HEK293 (cell line): Measurements from ENCODE around the gene FHL2.

Experiments
- GFI1B ChIP-seq: fragments of 450-650 bp; formaldehyde crosslinking; IDR thresholded peaks from 2 replicates; pipeline ENCODE4 v1.5.1; 2016; ENCODE audit warnings: missing biosample characterization, missing genetic modification characterization
- ZNF121 ChIP-seq: fragments of 450-650 bp; formaldehyde crosslinking; IDR thresholded peaks from 2 replicates; pipeline ENCODE4 v1.5.1; 2016; ENCODE audit warnings: missing biosample characterization, missing genetic modification characterization
- ZNF133 ChIP-seq: fragments of 450-650 bp; formaldehyde crosslinking; IDR thresholded peaks from 2 replicates; pipeline ENCODE4 v1.5.1; 2016; ENCODE audit warnings: missing biosample characterization, missing genetic modification characterization
- ZNF169 ChIP-seq: fragments of 450-650 bp; formaldehyde crosslinking; IDR thresholded peaks from 2 replicates; pipeline ENCODE4 v1.5.1; 2016; ENCODE audit warnings: missing biosample characterization, missing genetic modification characterization
- ZNF677 ChIP-seq: fragments of 450-650 bp; IDR thresholded peaks from 2 replicates; pipeline ENCODE4 v1.5.0; 2018; ENCODE audit warnings: missing biosample characterization, mild to moderate bottlenecking, missing genetic modification characterization, moderate library complexity
- ZNF768 ChIP-seq: fragments of 450-650 bp; formaldehyde crosslinking; IDR thresholded peaks from 2 replicates; pipeline ENCODE4 v1.5.1; 2018; ENCODE audit warnings: missing biosample characterization, mild to moderate bottlenecking, missing genetic modification characterization
- ZNF791 ChIP-seq: fragments of 450-650 bp; formaldehyde crosslinking; IDR thresholded peaks from 2 replicates; pipeline ENCODE4 v1.5.1; 2016; ENCODE audit warnings: missing biosample characterization, missing genetic modification characterization
- TF ChIP-seq, protein P1 (sequence below): fragments of 450-650 bp; formaldehyde crosslinking; IDR thresholded peaks from 2 replicates; pipeline ENCODE4 v1.5.1; 2016; ENCODE audit warnings: missing biosample characterization, missing genetic modification characterization
- TF ChIP-seq, protein P2 (sequence below): fragments of 450-650 bp; formaldehyde crosslinking; IDR thresholded peaks from 2 replicates; pipeline ENCODE4 v1.5.1; 2016; ENCODE audit warnings: missing biosample characterization, missing genetic modification characterization
- TF ChIP-seq, protein P3 (sequence below): fragments of 450-650 bp; formaldehyde crosslinking; IDR thresholded peaks from 2 replicates; pipeline ENCODE4 v1.5.1; 2016; ENCODE audit warnings: missing biosample characterization, missing genetic modification characterization

DNA sequence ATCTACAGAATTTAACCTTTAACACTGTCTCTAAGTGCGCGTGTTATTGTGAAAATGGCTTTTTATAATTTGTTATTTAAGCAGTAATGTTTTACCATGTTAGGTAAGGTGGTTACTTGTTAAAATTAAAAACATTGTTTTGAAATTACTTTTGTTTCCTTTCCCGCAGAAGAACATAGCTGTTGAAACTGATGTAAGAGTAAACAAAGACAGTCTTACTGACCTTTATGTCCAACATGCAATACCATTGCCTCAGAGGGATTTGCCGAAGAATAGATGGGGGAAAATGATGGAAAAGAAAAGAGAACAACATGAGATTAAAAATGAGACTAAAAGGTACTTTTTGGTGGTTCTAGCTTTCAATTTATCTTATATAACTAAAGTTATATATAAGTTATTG is 59.4 kb downstream of the FHL2 start:
- TF ChIP-seq, protein P1, sequence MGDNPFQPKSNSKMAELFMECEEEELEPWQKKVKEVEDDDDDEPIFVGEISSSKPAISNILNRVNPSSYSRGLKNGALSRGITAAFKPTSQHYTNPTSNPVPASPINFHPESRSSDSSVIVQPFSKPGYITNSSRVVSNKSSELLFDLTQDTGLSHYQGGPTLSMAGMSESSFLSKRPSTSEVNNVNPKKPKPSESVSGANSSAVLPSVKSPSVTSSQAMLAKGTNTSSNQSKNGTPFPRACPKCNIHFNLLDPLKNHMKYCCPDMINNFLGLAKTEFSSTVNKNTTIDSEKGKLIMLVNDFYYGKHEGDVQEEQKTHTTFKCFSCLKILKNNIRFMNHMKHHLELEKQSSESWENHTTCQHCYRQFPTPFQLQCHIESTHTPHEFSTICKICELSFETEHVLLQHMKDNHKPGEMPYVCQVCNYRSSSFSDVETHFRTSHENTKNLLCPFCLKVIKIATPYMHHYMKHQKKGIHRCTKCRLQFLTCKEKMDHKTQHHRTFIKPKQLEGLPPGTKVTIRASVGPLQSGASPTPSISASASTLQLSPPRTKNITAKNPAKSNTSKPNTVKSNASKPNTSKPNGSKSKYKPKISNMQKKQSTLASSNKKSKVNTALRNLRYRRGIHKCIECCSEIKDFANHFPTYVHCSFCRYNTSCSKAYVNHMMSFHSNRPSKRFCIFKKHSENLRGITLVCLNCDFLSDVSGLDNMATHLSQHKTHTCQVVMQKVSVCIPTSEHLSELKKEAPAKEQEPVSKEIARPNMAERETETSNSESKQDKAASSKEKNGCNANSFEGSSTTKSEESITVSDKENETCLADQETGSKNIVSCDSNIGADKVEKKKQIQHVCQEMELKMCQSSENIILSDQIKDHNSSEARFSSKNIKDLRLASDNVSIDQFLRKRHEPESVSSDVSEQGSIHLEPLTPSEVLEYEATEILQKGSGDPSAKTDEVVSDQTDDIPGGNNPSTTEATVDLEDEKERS (tag by site-specific recombination): no peak
- TF ChIP-seq, protein P2, sequence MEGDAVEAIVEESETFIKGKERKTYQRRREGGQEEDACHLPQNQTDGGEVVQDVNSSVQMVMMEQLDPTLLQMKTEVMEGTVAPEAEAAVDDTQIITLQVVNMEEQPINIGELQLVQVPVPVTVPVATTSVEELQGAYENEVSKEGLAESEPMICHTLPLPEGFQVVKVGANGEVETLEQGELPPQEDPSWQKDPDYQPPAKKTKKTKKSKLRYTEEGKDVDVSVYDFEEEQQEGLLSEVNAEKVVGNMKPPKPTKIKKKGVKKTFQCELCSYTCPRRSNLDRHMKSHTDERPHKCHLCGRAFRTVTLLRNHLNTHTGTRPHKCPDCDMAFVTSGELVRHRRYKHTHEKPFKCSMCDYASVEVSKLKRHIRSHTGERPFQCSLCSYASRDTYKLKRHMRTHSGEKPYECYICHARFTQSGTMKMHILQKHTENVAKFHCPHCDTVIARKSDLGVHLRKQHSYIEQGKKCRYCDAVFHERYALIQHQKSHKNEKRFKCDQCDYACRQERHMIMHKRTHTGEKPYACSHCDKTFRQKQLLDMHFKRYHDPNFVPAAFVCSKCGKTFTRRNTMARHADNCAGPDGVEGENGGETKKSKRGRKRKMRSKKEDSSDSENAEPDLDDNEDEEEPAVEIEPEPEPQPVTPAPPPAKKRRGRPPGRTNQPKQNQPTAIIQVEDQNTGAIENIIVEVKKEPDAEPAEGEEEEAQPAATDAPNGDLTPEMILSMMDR: no peak
- TF ChIP-seq ZNF768 (tag by site-specific recombination): no peak
- no peak for TF ChIP-seq ZNF169 (tag by site-specific recombination)
- TF ChIP-seq, protein P3, sequence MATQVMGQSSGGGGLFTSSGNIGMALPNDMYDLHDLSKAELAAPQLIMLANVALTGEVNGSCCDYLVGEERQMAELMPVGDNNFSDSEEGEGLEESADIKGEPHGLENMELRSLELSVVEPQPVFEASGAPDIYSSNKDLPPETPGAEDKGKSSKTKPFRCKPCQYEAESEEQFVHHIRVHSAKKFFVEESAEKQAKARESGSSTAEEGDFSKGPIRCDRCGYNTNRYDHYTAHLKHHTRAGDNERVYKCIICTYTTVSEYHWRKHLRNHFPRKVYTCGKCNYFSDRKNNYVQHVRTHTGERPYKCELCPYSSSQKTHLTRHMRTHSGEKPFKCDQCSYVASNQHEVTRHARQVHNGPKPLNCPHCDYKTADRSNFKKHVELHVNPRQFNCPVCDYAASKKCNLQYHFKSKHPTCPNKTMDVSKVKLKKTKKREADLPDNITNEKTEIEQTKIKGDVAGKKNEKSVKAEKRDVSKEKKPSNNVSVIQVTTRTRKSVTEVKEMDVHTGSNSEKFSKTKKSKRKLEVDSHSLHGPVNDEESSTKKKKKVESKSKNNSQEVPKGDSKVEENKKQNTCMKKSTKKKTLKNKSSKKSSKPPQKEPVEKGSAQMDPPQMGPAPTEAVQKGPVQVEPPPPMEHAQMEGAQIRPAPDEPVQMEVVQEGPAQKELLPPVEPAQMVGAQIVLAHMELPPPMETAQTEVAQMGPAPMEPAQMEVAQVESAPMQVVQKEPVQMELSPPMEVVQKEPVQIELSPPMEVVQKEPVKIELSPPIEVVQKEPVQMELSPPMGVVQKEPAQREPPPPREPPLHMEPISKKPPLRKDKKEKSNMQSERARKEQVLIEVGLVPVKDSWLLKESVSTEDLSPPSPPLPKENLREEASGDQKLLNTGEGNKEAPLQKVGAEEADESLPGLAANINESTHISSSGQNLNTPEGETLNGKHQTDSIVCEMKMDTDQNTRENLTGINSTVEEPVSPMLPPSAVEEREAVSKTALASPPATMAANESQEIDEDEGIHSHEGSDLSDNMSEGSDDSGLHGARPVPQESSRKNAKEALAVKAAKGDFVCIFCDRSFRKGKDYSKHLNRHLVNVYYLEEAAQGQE (tag by site-specific recombination): no peak
- TF ChIP-seq ZNF133 (tag by site-specific recombination): no peak
- TF ChIP-seq ZNF791 (tag by site-specific recombination): no peak
- TF ChIP-seq ZNF121 (tag by site-specific recombination): no peak
- TF ChIP-seq GFI1B (tag by site-specific recombination): no peak
- TF ChIP-seq ZNF677 (tag by site-specific recombination): no peak
